Measurements from ENCODE around the gene RCSD1. TPM values are rescaled to one million over a fixed set of nuclear protein-coding genes. Genes with fewer than 3 reads are reported as not detected.

The RCSD1 gene
- polyA plus RNA-seq, 3 donors: 116 to 218 (median 216) TPM

GRCh38 chr1:167755654-167756053 is 125.6 kb downstream of the RCSD1 start:
- no peak overlapping the region for H3K4me3 ChIP-seq (replicated peaks in 1 of 3; ENCODE audit: low read depth in 2 of 3, low read length in 3 of 3)

More at GRCh38 chr1:167755654-167756053, 125.6 kb downstream of the RCSD1 start:
- peaks cover 38% of the 10 kb centered on the region for H3K79me2 ChIP-seq (ENCODE audit: insufficient read depth, low read length)
- H3K27ac ChIP-seq (ENCODE audit: low read depth in 1 of 2, low read length in 2 of 2): no peak overlapping the region
- no peaks in the 10 kb centered on the region for H3K27me3 Mint-ChIP-seq (ENCODE audit: low read depth in 3 of 3)
- H3K4me1 ChIP-seq (ENCODE audit: control insufficient read depth in 1 of 2, insufficient read depth in 2 of 2, low read length in 2 of 2): peaks cover 20% of the 10 kb centered on the region in 2 donors
- intact Hi-C loops (cut with micrococcal nuclease): no loop called here
- no peak overlapping the region for H3K4me2 ChIP-seq (replicated peaks; ENCODE audit: extremely low read depth, low read length, poor library complexity, severe bottlenecking)
- H3K27ac Mint-ChIP-seq: peak overlapping the region in 1 of 7 donors; percentile 5
- H3K9me3 Mint-ChIP-seq: no peaks in the 10 kb centered on the region
- 88% methylated on average over 3 of the region's 3 CpGs for WGBS (ENCODE audit: insufficient coverage)
- no peak for DNase-seq
- H3K9ac ChIP-seq (ENCODE audit: insufficient read depth, low read length, poor library complexity, severe bottlenecking): no peak overlapping the region
- peaks cover 5 to 6% of the 10 kb centered on the region in 2 donors for H3K36me3 Mint-ChIP-seq
- H3K4me3 Mint-ChIP-seq: no peak overlapping the region
- peaks cover 48% of the 10 kb centered on the region for H3K4me1 Mint-ChIP-seq
- peaks cover 26% of the 10 kb centered on the region for H4K20me1 ChIP-seq (ENCODE audit: insufficient read depth, low read length)
- TF ChIP-seq CTCF (IDR thresholded peaks at IDR 0.05): no peak
- H3K36me3 ChIP-seq (replicated peaks in 1 of 2; ENCODE audit: control insufficient read depth in 1 of 2, insufficient read depth in 2 of 2, low read length in 2 of 2): no peaks in the 10 kb centered on the region
- no peaks in the 10 kb centered on the region for H3K9me3 ChIP-seq (replicated peaks in 1 of 2; ENCODE audit: control insufficient read depth in 1 of 2, insufficient read depth in 1 of 2, low read length in 2 of 2)
- no peak overlapping the region for H2AFZ ChIP-seq (ENCODE audit: insufficient read depth, low read depth, low read length, poor library complexity, severe bottlenecking)
- no peaks in the 10 kb centered on the region for H3K27me3 ChIP-seq (ENCODE audit: control insufficient read depth in 2 of 2, insufficient read depth in 2 of 2, low read length in 2 of 2)

Other genes with a start within 250 kb of the RCSD1 start
- 1 to 10 TPM in 2 of 3 donors, under 1 TPM in 1; 0.29 to 1.8 (median 1.6) TPM for gene CD247, start 111.7 kb upstream of the RCSD1 start, polyA plus RNA-seq
- 100 to 1,000 TPM; 150 to 309 (median 248) TPM for gene CREG1, start 76.5 kb upstream of the RCSD1 start, polyA plus RNA-seq
- 10 to 100 TPM; 23.1 to 63.6 (median 61.8) TPM for gene MPZL1, start 91.8 kb downstream of the RCSD1 start, polyA plus RNA-seq

All from CD14-positive monocyte (primary cell).